ENCODE results near the gene TMEM219. TPM values are rescaled to one million over a fixed set of nuclear protein-coding genes. Genes with fewer than 3 reads are reported as not detected.

The TMEM219 gene
- total RNA-seq, 2 donors from 2014 or later = 67.5 to 71.9 TPM

- Histone ChIP-seq H3K27ac (no peak overlapping the region), H3K9me3 (no peaks in the 10 kb centered on the region), H3K4me1 (peaks cover 30% of the 10 kb centered on the region), H3K27me3 (no peaks in the 10 kb centered on the region), H3K4me3 (no peak overlapping the region), H3K36me3 (replicated peaks in 1 of 2; ENCODE audit: insufficient read depth in 1 of 2, low read depth in 2 of 2) (peaks cover 10 to 47% of the 10 kb centered on the region in 2 donors)
- ATAC-seq = no peak
- DNase-seq = no peak
- intact Hi-C loops (cut with DNase I) = no loop called here
- TF ChIP-seq POLR2A (IDR thresholded peaks at IDR 0.05) = no peak
- TF ChIP-seq CTCF (IDR thresholded peaks at IDR 0.05) = no peak
- 89 to 90% methylated on average over 7 to 9 of the region's 9 CpGs for WGBS, 2 donors
Measured at GRCh38 chr16:29978564-29979270, 16.8 kb downstream of the TMEM219 start.

DNA sequence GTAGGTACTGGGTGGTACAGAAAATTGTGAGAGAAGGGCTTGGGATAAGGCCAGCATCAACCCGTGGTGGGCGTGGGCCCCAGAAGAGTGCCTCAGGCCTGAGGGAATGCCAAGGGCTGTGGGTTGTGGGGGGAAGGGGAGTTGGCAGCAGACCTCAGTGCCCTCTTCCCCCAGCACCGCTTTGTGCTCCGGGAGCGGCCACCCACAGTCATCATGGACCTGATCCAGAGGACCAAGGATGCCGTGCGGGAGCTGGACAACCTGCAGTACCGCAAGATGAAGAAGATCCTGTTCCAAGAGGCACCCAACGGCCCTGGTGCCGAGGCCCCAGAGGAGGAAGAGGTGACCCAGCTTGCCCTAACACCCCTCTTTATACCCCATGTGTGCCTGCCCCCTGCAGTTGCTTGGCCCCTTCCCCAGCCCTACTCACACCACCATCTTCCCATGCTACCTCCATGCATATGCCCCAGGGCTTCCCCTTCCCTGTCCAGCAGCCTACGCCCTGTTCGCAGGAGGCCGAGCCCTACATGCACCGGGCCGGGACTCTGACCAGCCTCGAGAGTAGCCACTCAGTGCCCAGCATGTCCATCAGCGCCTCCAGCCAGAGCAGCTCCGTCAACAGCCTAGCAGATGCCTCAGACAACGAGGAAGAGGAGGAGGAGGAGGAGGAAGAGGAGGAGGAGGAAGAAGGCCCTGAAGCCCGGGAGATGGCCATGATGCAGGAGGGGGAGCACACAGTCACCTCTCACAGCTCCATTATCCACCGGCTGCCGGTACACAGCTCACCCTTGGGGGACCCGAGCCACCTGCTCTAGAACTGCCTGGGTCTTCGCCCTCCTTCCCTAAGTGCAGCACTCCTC, 20.9 kb downstream of the TMEM219 start:
- DNase-seq (no peak), ATAC-seq (no peak)
- Histone ChIP-seq H3K9me3 (no peaks in the 10 kb centered on the region), H3K4me1 (no peaks in the 10 kb centered on the region), H3K4me3 (no peak overlapping the region), H3K27ac (no peak overlapping the region), H3K36me3 (replicated peaks in 1 of 2; ENCODE audit: insufficient read depth in 1 of 2, low read depth in 2 of 2) (peaks cover 36 to 77% of the 10 kb centered on the region in 2 donors), H3K27me3 (no peaks in the 10 kb centered on the region)
- no peak for TF ChIP-seq CTCF (IDR thresholded peaks at IDR 0.05)
- no peak for TF ChIP-seq POLR2A (IDR thresholded peaks at IDR 0.05)
- 92% methylated on average over 18 to 24 of the region's 24 CpGs for WGBS, 2 donors
- intact Hi-C loops (cut with DNase I) = no loop called here

GRCh38 chr16:29983420-29984136, 21.7 kb downstream of the TMEM219 start:
- TF ChIP-seq POLR2A (IDR thresholded peaks at IDR 0.05) (no peak), CTCF (IDR thresholded peaks at IDR 0.05) (no peak)
- DNase-seq (no peak), ATAC-seq (no peak)
- intact Hi-C loops (cut with DNase I) = no loop called here
- Histone ChIP-seq H3K27ac (no peak overlapping the region), H3K27me3 (no peaks in the 10 kb centered on the region), H3K36me3 (replicated peaks in 1 of 2; ENCODE audit: insufficient read depth in 1 of 2, low read depth in 2 of 2) (peaks cover 36 to 73% of the 10 kb centered on the region in 2 donors), H3K9me3 (no peaks in the 10 kb centered on the region), H3K4me1 (no peaks in the 10 kb centered on the region), H3K4me3 (no peak overlapping the region)
- 75 to 85% methylated on average over 11 to 12 of the region's 12 CpGs for WGBS, 2 donors

DNA sequence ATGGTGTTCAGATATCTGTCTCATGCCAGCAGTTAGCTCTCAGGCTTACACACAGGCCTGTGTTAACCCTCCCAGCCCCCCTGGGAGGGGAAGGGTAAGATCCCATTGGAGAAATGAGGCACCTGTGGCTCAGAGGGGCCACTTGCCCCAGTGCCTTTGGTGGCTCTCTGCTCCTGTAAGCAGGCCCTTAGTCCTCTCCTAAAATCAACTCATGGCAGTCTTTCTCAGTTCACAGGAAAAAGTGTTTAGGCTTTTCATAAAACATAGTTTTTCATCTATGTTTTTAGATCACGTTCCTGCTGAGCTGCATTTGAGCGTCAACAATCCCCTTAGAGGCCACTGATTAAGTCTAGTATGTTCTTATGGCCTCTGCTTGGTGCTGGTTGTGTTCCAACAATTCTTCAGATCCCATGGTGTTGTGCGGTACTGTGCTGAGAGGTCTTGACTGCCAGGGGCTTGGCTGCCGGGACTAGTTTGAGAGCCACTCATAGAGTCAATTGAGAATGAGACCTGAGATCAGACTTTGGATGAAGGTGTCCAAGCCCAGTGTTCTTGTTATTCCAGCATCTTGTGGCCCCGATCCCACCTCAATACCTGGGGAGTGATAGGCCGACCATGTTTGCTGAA, 22.4 kb downstream of the TMEM219 start:
- no peaks in the 10 kb centered on the region for H3K27me3 ChIP-seq
- H3K4me3 ChIP-seq = no peak overlapping the region
- intact Hi-C loops (cut with DNase I) = no loop called here
- no peaks in the 10 kb centered on the region for H3K9me3 ChIP-seq
- H3K36me3 ChIP-seq (replicated peaks in 1 of 2; ENCODE audit: insufficient read depth in 1 of 2, low read depth in 2 of 2) = peaks cover 36 to 68% of the 10 kb centered on the region in 2 donors
- H3K4me1 ChIP-seq = no peaks in the 10 kb centered on the region
- no peak overlapping the region for H3K27ac ChIP-seq
- TF ChIP-seq POLR2A (IDR thresholded peaks at IDR 0.05) = no peak
- TF ChIP-seq CTCF (IDR thresholded peaks at IDR 0.05) = no peak
- ATAC-seq = no peak
- DNase-seq = no peak
- 73 to 87% methylated on average over 6 of the region's 6 CpGs for WGBS, 2 donors
